B cell (primary cell): ENCODE data around the gene CD40.

Source experiments
- CTCF ChIP-seq: fragments of 200-600 bp; IDR thresholded peaks from one replicate; pipeline ENCODE4 v1.8.0; 2022; ENCODE audit warnings: antibody characterized with exemption, mild to moderate bottlenecking
- EZH2 ChIP-seq: IDR thresholded peaks from 2 replicates; pipeline ENCODE4 v1.6.1; 2012; ENCODE audit warnings: borderline replicate concordance, low read depth, mild to moderate bottlenecking, moderate library complexity, low read length; ENCODE audit not compliant: insufficient read depth, poor library complexity, severe bottlenecking

- no peak for TF ChIP-seq CTCF
- TF ChIP-seq EZH2: no peak
Measured at GRCh38 chr20:46127396-46128010, 9.4 kb downstream of the CD40 start.
